Keratinocyte (primary cell): ENCODE measurements around the gene CRTC1.

Experiments
- EZH2 ChIP-seq: IDR thresholded peaks from one replicate; pipeline ENCODE4 v1.6.1; 2012; ENCODE audit warnings: inconsistent platforms, mild to moderate bottlenecking, low read length, moderate library complexity
- TF ChIP-seq, protein P1 (sequence below), 3 experiments: IDR thresholded peaks in 1 of 3; conservative IDR thresholded peaks in 1 of 3; optimal IDR thresholded peaks in 1 of 3; 2 replicates in 2 of 3; 3 replicates in 1 of 3; pipeline versions ENCODE3 to v1.5.1; 2011; ENCODE audit warnings: low read length in 3 of 3, mild to moderate bottlenecking in 3 of 3, moderate library complexity in 2 of 3, control low read depth in 1 of 3, inconsistent platforms in 1 of 3; ENCODE audit not compliant: insufficient read depth in 2 of 3; ENCODE audit errors: extremely low read depth in 1 of 3

DNA sequence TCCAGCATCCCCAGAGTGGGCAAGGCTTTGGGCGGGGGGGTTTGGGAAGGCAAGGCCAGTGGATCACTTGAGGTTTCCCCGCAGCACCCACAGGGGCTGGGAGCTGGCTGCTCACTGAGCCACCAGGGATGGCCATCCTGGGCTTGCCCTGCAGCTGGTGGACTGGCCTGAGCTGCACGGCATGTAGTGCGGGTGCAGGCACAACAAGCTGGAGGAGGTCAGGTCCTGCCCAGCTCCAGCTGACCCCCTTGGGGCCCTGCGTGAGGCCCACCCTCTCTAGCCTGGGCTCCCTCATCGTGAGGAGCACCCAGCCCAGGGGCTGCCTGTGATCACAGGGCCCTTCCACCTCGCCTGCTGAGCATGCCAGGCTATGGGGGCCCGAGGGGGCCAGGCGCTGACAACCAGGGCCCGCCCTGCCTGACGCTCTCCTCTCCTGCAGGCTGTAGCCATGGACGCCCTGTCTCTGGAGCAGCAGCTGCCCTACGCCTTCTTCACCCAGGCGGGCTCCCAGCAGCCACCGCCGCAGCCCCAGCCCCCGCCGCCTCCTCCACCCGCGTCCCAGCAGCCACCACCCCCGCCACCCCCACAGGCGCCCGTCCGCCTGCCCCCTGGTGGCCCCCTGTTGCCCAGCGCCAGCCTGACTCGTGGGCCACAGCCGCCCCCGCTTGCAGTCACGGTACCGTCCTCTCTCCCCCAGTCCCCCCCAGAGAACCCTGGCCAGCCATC, 84.7 kb downstream of the CRTC1 start:
- TF ChIP-seq, protein P1, sequence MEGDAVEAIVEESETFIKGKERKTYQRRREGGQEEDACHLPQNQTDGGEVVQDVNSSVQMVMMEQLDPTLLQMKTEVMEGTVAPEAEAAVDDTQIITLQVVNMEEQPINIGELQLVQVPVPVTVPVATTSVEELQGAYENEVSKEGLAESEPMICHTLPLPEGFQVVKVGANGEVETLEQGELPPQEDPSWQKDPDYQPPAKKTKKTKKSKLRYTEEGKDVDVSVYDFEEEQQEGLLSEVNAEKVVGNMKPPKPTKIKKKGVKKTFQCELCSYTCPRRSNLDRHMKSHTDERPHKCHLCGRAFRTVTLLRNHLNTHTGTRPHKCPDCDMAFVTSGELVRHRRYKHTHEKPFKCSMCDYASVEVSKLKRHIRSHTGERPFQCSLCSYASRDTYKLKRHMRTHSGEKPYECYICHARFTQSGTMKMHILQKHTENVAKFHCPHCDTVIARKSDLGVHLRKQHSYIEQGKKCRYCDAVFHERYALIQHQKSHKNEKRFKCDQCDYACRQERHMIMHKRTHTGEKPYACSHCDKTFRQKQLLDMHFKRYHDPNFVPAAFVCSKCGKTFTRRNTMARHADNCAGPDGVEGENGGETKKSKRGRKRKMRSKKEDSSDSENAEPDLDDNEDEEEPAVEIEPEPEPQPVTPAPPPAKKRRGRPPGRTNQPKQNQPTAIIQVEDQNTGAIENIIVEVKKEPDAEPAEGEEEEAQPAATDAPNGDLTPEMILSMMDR (optimal IDR thresholded peaks at IDR 0.05 in 1 of 3, IDR thresholded peaks at IDR 0.05 in 1 of 3, conservative IDR thresholded peaks at IDR 0.05 in 1 of 3; ENCODE audit: extremely low read depth in 1 of 3, insufficient read depth in 2 of 3, low read length in 3 of 3), result no peak
- no peak for TF ChIP-seq EZH2
